ENCODE measurements around the gene CIZ1. TPM values are rescaled to one million over a fixed set of nuclear protein-coding genes. Genes with fewer than 3 reads are reported as not detected.

The CIZ1 gene
- total and polyA plus RNA-seq, 10 of the 15 experiments (the other 5 are each of a cell fraction or from before 2014, with no cell fraction given): 1.8 to 91.6 (median 35.4) TPM

GRCh38 chr9:128206916-128207910 lies 15.8 kb upstream of the CIZ1 start:
- ChIA-PET RAD21 (ENCODE audit: unreplicated experiment) (no interaction called here), CTCF (interaction anchor here (0.6 to 1.8 kb wide), 7 partner anchors 11 to 134 kb away, joined by 3 to 5 read pairs (median 3); no protein-coding TSS in a partner anchor)
- TF ChIP-seq CREB1 (IDR thresholded peaks at IDR 0.05; ENCODE audit: low read depth): no peak
- no peak for TF ChIP-seq WRNIP1 (IDR thresholded peaks at IDR 0.05; ENCODE audit: borderline replicate concordance, low read depth, low read length)
- TF ChIP-seq NBN (IDR thresholded peaks at IDR 0.05): no peak
- no peak for TF ChIP-seq HCFC1 (IDR thresholded peaks at IDR 0.05; ENCODE audit: low read length)
- no peak for TF ChIP-seq NR2C2 (IDR thresholded peaks at IDR 0.05; ENCODE audit: borderline replicate concordance, control insufficient read depth, insufficient read length, low read depth)
- no peak for TF ChIP-seq CEBPB (IDR thresholded peaks at IDR 0.05; ENCODE audit: borderline replicate concordance in 1 of 2, low read depth in 2 of 2, low read length in 2 of 2)
- no peak for TF ChIP-seq ZBED1 (IDR thresholded peaks at IDR 0.05; ENCODE audit: borderline replicate concordance)
- TF ChIP-seq SMAD5 (IDR thresholded peaks at IDR 0.05; ENCODE audit: low read depth): no peak
- TF ChIP-seq JUND (IDR thresholded peaks at IDR 0.05; ENCODE audit: low read depth, low read length): no peak
- no peak for TF ChIP-seq SUZ12 (IDR thresholded peaks at IDR 0.05; ENCODE audit: unreplicated experiment)
- TF ChIP-seq IRF4 (IDR thresholded peaks at IDR 0.05; ENCODE audit: low read depth, low read length): no peak
- TF ChIP-seq MXI1 (IDR thresholded peaks at IDR 0.05; ENCODE audit: low read depth, low read length): no peak
- no peak for TF ChIP-seq MEF2A (IDR thresholded peaks at IDR 0.05; ENCODE audit: insufficient read depth, low read depth, low read length)
- TF ChIP-seq BACH1 (IDR thresholded peaks at IDR 0.05; ENCODE audit: borderline replicate concordance): no peak
- TF ChIP-seq, protein P1, sequence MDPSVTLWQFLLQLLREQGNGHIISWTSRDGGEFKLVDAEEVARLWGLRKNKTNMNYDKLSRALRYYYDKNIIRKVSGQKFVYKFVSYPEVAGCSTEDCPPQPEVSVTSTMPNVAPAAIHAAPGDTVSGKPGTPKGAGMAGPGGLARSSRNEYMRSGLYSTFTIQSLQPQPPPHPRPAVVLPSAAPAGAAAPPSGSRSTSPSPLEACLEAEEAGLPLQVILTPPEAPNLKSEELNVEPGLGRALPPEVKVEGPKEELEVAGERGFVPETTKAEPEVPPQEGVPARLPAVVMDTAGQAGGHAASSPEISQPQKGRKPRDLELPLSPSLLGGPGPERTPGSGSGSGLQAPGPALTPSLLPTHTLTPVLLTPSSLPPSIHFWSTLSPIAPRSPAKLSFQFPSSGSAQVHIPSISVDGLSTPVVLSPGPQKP (IDR thresholded peaks at IDR 0.05; ENCODE audit: low read depth, low read length): no peak
- TF ChIP-seq LARP7 (IDR thresholded peaks at IDR 0.05): no peak
- no peak for TF ChIP-seq EGR1 (IDR thresholded peaks at IDR 0.05; ENCODE audit: borderline replicate concordance in 1 of 2, low read depth in 2 of 2, low read length in 2 of 2)
- no peak for TF ChIP-seq ZZZ3 (IDR thresholded peaks at IDR 0.05; ENCODE audit: control insufficient read depth, insufficient read length, low read depth)
- no peak for TF ChIP-seq SMARCA5 (IDR thresholded peaks at IDR 0.05)
- no peak for TF ChIP-seq NFYA (IDR thresholded peaks at IDR 0.05; ENCODE audit: borderline replicate concordance, low read depth, low read length)

More at GRCh38 chr9:128206916-128207910, 15.8 kb upstream of the CIZ1 start:
- no peak for FAIRE-seq
- ChIA-PET SMC1A (ENCODE audit: uncharacterized antibody, unreplicated experiment) (interaction anchor here (1.3 to 1.5 kb wide), 2 partner anchors 12 to 82 kb away, joined by 4 read pairs; no protein-coding TSS in a partner anchor), POLR2A (no interaction called here)
- H2AFZ ChIP-seq (ENCODE audit: control insufficient read depth, low read depth, low read length): no peak overlapping the region
- H3K27ac ChIP-seq (ENCODE audit: control insufficient read depth, insufficient read depth): no peak overlapping the region
- 42% methylated on average over 13 of the region's 15 CpGs for WGBS (ENCODE audit: insufficient coverage, insufficient replicate concordance, low lambda C conversion rate, missing lambda C conversion rate)
- H4K20me1 ChIP-seq (ENCODE audit: control insufficient read depth, insufficient read depth): no peaks in the 10 kb centered on the region
- no TSS peak for BruUV-seq (replicated peaks)
- no peaks in the 10 kb centered on the region for H3K36me3 ChIP-seq (ENCODE audit: control insufficient read depth in 2 of 2, insufficient read depth in 2 of 2, low read length in 1 of 2)
- H3K4me1 ChIP-seq (ENCODE audit: control insufficient read depth, insufficient read depth, low read length): peaks cover 7% of the 10 kb centered on the region; the same call in 1 of the 2 replicates
- intact Hi-C loops (cut with micrococcal nuclease; ENCODE audit: unreplicated experiment) (no loop called here), in situ Hi-C loops (cut with MboI) (no loop called here)
- peaks cover 11 to 14% of the 10 kb centered on the region in 2 experiments; a peak in 3 of 4 replicates for H3K27me3 ChIP-seq (replicated peaks in 1 of 2; ENCODE audit: control insufficient read depth in 2 of 2, insufficient read depth in 2 of 2, low read length in 1 of 2)
- no peak overlapping the region for H3K4me3 ChIP-seq
- ATAC-seq: no peak
- no peaks in the 10 kb centered on the region for H3K9me3 ChIP-seq (replicated peaks; ENCODE audit: control insufficient read depth, insufficient read depth, low read length)
- H3K4me2 ChIP-seq (ENCODE audit: control insufficient read depth, insufficient read depth): no peak overlapping the region
- H3K9ac ChIP-seq (ENCODE audit: control insufficient read depth, insufficient read depth, low read length): no peak overlapping the region
- H3K79me2 ChIP-seq (ENCODE audit: control insufficient read depth, insufficient read depth, low read length): no peaks in the 10 kb centered on the region
- DNase-seq (ENCODE audit: low read depth, low spot score): no peak
